Measurements from ENCODE around the gene RAET1L. TPM values are rescaled to one million over a fixed set of nuclear protein-coding genes. Genes with fewer than 3 reads are reported as not detected.

Gene RAET1L
- total and polyA plus RNA-seq, 2 donors (not counting 1 experiment from before 2014, with no cell fraction given): not detected

GRCh38 chr6:150056156-150056555 lies 30.8 kb upstream of the RAET1L start:
- H3K27me3 ChIP-seq (ENCODE audit: control insufficient read depth, insufficient read depth, low read length): peaks cover 24% of the 10 kb centered on the region
- no peak overlapping the region for H2AFZ ChIP-seq (ENCODE audit: low read length)
- no peak overlapping the region for H3K4me2 ChIP-seq (ENCODE audit: extremely low read depth, insufficient read depth, low read length)

GRCh38 chr6:150055131-150055530 lies 29.8 kb upstream of the RAET1L start:
- no peak overlapping the region for H3K9ac ChIP-seq (ENCODE audit: insufficient read depth, low read length)
- DNase-seq (ENCODE audit: low read depth in 2 of 2): no peak
- no peaks in the 10 kb centered on the region for H3K36me3 ChIP-seq (ENCODE audit: control insufficient read depth, insufficient read depth, low read length)
- no peak overlapping the region for H2AFZ ChIP-seq (ENCODE audit: low read length)
- no peaks in the 10 kb centered on the region for H3K79me2 ChIP-seq (ENCODE audit: control insufficient read depth, insufficient read depth, low read length)
- H3K4me2 ChIP-seq (ENCODE audit: extremely low read depth, insufficient read depth, low read length): no peak overlapping the region
- no peaks in the 10 kb centered on the region for H3K4me1 ChIP-seq (ENCODE audit: control insufficient read depth, extremely low read depth, insufficient read depth, low read length)
- TF ChIP-seq CTCF (conservative IDR thresholded peaks at IDR 0.05 in 1 of 2, IDR thresholded peaks at IDR 0.05 in 1 of 2; ENCODE audit: low read depth in 1 of 2, low read length in 2 of 2) (no peak), EZH2 (IDR thresholded peaks at IDR 0.05; ENCODE audit: low read length, missing control alignments) (no peak)
- no peaks in the 10 kb centered on the region for H4K20me1 ChIP-seq (ENCODE audit: control insufficient read depth, extremely low read depth, insufficient read depth, low read length)
- H3K27ac ChIP-seq (ENCODE audit: insufficient read depth, low read length): no peak overlapping the region
- no peaks in the 10 kb centered on the region for H3K9me3 ChIP-seq (ENCODE audit: control insufficient read depth, insufficient read depth, low read depth, low read length)
- H3K27me3 ChIP-seq (ENCODE audit: control insufficient read depth, insufficient read depth, low read length): peaks cover 27% of the 10 kb centered on the region
- no peak overlapping the region for H3K4me3 ChIP-seq (replicated peaks in 1 of 4; ENCODE audit: control extremely low read depth in 1 of 4, insufficient read depth in 1 of 4, low read depth in 3 of 4, low read length in 4 of 4)

More at GRCh38 chr6:150056156-150056555, 30.8 kb upstream of the RAET1L start:
- no peak for DNase-seq (ENCODE audit: low read depth in 2 of 2)
- TF ChIP-seq EZH2 (IDR thresholded peaks at IDR 0.05; ENCODE audit: low read length, missing control alignments): no peak
- no peak for TF ChIP-seq CTCF (conservative IDR thresholded peaks at IDR 0.05 in 1 of 2, IDR thresholded peaks at IDR 0.05 in 1 of 2; ENCODE audit: low read depth in 1 of 2, low read length in 2 of 2)
- no peaks in the 10 kb centered on the region for H3K36me3 ChIP-seq (ENCODE audit: control insufficient read depth, insufficient read depth, low read length)
- H3K4me1 ChIP-seq (ENCODE audit: control insufficient read depth, extremely low read depth, insufficient read depth, low read length): no peaks in the 10 kb centered on the region
- H3K9me3 ChIP-seq (ENCODE audit: control insufficient read depth, insufficient read depth, low read depth, low read length): no peaks in the 10 kb centered on the region
- no peaks in the 10 kb centered on the region for H4K20me1 ChIP-seq (ENCODE audit: control insufficient read depth, extremely low read depth, insufficient read depth, low read length)
- H3K79me2 ChIP-seq (ENCODE audit: control insufficient read depth, insufficient read depth, low read length): no peaks in the 10 kb centered on the region
- no peak overlapping the region for H3K9ac ChIP-seq (ENCODE audit: insufficient read depth, low read length)
- H3K4me3 ChIP-seq (replicated peaks in 1 of 4; ENCODE audit: control extremely low read depth in 1 of 4, insufficient read depth in 1 of 4, low read depth in 3 of 4, low read length in 4 of 4): no peak overlapping the region
- no peak overlapping the region for H3K27ac ChIP-seq (ENCODE audit: insufficient read depth, low read length)

- no peak overlapping the region for H3K27ac ChIP-seq (ENCODE audit: insufficient read depth, low read length)
- TF ChIP-seq EZH2 (IDR thresholded peaks at IDR 0.05; ENCODE audit: low read length, missing control alignments) (no peak), CTCF (conservative IDR thresholded peaks at IDR 0.05 in 1 of 2, IDR thresholded peaks at IDR 0.05 in 1 of 2; ENCODE audit: low read depth in 1 of 2, low read length in 2 of 2) (no peak)
- no peak for DNase-seq (ENCODE audit: low read depth in 2 of 2)
- no peaks in the 10 kb centered on the region for H3K36me3 ChIP-seq (ENCODE audit: control insufficient read depth, insufficient read depth, low read length)
- H2AFZ ChIP-seq (ENCODE audit: low read length): no peak overlapping the region
- H3K4me1 ChIP-seq (ENCODE audit: control insufficient read depth, extremely low read depth, insufficient read depth, low read length): no peaks in the 10 kb centered on the region
- no peak overlapping the region for H3K4me2 ChIP-seq (ENCODE audit: extremely low read depth, insufficient read depth, low read length)
- peaks cover 27% of the 10 kb centered on the region for H3K27me3 ChIP-seq (ENCODE audit: control insufficient read depth, insufficient read depth, low read length)
- H4K20me1 ChIP-seq (ENCODE audit: control insufficient read depth, extremely low read depth, insufficient read depth, low read length): no peaks in the 10 kb centered on the region
- H3K9me3 ChIP-seq (ENCODE audit: control insufficient read depth, insufficient read depth, low read depth, low read length): no peaks in the 10 kb centered on the region
- H3K9ac ChIP-seq (ENCODE audit: insufficient read depth, low read length): no peak overlapping the region
- H3K4me3 ChIP-seq (replicated peaks in 1 of 4; ENCODE audit: control extremely low read depth in 1 of 4, insufficient read depth in 1 of 4, low read depth in 3 of 4, low read length in 4 of 4): no peak overlapping the region
- no peaks in the 10 kb centered on the region for H3K79me2 ChIP-seq (ENCODE audit: control insufficient read depth, insufficient read depth, low read length)
Observed at GRCh38 chr6:150053450-150053849, 28.1 kb upstream of the RAET1L start.

All from fibroblast of lung (primary cell).